MM.1S (cell line): ENCODE measurements around the gene FCHSD2.

Experiments used
- DNase-seq: peaks from one replicate; pipeline ENCODE4 v3.0.0-alpha.2; 2015
- H2AFZ ChIP-seq: fragments of 300-600 bp; sonication (generic); 2 replicates; pipeline ENCODE4 v1.6.0; 2016; ENCODE audit warnings: antibody characterized with exemption, low read length
- H3F3A ChIP-seq: fragments of 300-600 bp; sonication (generic); 2 replicates; pipeline ENCODE4 v1.6.1; 2016; ENCODE audit warnings: mild to moderate bottlenecking, antibody characterized with exemption, low read length, moderate library complexity, mixed read lengths; ENCODE audit not compliant: insufficient read depth
- H3K27ac ChIP-seq: fragments of 300-600 bp; sonication (generic); 2 replicates; pipeline ENCODE4 v1.5.1; 2016; ENCODE audit warnings: mild to moderate bottlenecking, low read length
- H3K27me3 ChIP-seq: fragments of 300-600 bp; sonication (generic); replicated peaks from 2 replicates; pipeline ENCODE4 v1.6.0; 2016; ENCODE audit warnings: low read length; ENCODE audit not compliant: insufficient read depth
- H3K36me3 ChIP-seq: fragments of 300-600 bp; sonication (generic); replicated peaks from 2 replicates; pipeline ENCODE4 v1.6.1; 2016; ENCODE audit warnings: mild to moderate bottlenecking, low read length, mixed read lengths; ENCODE audit not compliant: insufficient read depth
- H3K4me1 ChIP-seq: fragments of 300-600 bp; sonication (generic); 2 replicates; pipeline ENCODE4 v1.6.1; 2016; ENCODE audit warnings: low read length, mixed read lengths
- H3K4me2 ChIP-seq: fragments of 300-600 bp; sonication (generic); 2 replicates; pipeline ENCODE4 v1.6.0; 2016; ENCODE audit warnings: low read depth, low read length
- H3K4me3 ChIP-seq: fragments of 300-600 bp; sonication (generic); 2 replicates; pipeline ENCODE4 v1.5.1; 2016; ENCODE audit warnings: low read length, mixed read lengths
- H3K79me2 ChIP-seq: fragments of 300-600 bp; sonication (generic); 2 replicates; pipeline ENCODE4 v1.6.1; 2016; ENCODE audit warnings: mixed run types, low read length, mixed read lengths
- H3K9ac ChIP-seq: fragments of 300-600 bp; sonication (generic); 2 replicates; pipeline ENCODE4 v1.6.1; 2016; ENCODE audit warnings: low read length, mixed read lengths
- H3K9me2 ChIP-seq: fragments of 300-600 bp; sonication (generic); replicated peaks from 2 replicates; pipeline ENCODE4 v1.6.1; 2016; ENCODE audit warnings: mild to moderate bottlenecking, low read length, mixed read lengths; ENCODE audit not compliant: insufficient read depth
- H3K9me3 ChIP-seq: fragments of 300-600 bp; sonication (generic); replicated peaks from 2 replicates; pipeline ENCODE4 v1.6.1; 2016; ENCODE audit warnings: mild to moderate bottlenecking, low read length, mixed read lengths; ENCODE audit not compliant: insufficient read depth
- H4K20me1 ChIP-seq: fragments of 300-600 bp; sonication (generic); 2 replicates; pipeline ENCODE4 v1.6.1; 2016; ENCODE audit warnings: mild to moderate bottlenecking, low read length, moderate library complexity, mixed read lengths; ENCODE audit not compliant: insufficient read depth
- EZH2 ChIP-seq: fragments of 300-600 bp; sonication (generic); optimal IDR thresholded peaks from 2 replicates; pipeline ENCODE3; 2017; ENCODE audit warnings: low read depth, mild to moderate bottlenecking, antibody characterized with exemption, low read length, mixed read lengths
- EZH2phosphoT487 ChIP-seq: fragments of 300-600 bp; sonication (generic); IDR thresholded peaks from 2 replicates; pipeline ENCODE4 v1.6.1; 2018; ENCODE audit warnings: antibody characterized with exemption, low read length
- TF ChIP-seq, protein P1 (sequence below): fragments of 300-600 bp; sonication (generic); IDR thresholded peaks from 2 replicates; pipeline ENCODE4 v1.5.1; 2016; ENCODE audit warnings: antibody characterized with exemption, low read length, mixed read lengths

The FCHSD2 gene

DNA sequence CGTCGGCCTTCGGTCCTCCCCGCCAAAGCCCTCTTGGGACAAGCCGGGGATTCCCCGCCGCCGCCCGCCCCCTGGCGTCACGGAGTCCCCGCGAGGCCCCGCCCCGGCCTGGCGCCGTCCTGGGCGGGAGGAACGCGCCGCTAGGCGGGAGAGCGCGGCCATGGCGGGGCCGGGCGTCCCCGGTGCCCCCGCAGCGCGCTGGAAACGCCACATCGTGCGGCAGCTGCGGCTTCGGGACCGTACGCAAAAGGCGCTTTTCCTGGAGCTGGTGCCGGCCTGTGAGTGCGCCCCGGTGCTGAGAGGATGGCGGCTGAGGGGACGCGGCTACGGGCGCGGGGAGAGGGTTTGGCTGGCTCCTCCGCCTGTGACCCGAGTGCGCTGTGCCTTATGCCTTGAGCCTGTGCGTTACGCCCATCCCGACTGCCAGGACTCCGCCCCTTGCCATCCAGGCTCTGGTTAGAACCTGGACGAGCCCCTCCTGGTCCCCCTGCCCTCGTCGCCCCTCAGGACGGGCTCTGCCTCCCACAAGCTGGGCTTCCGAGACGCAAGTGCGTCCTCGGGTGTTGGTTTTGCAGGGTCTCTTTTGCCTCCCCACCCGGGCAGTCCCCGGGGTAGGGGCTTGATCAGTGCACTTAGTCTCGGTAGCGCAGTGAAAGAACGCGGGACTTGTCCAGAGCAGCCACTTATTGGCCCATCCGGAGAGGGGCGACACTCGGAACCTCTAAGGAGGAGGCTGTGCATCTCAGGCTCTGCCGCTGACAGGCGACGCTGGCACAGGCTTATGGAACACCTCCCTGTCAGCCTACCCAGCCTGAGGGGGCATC is 327.6 kb downstream of the FCHSD2 start, which contains the start of gene ATG16L2:
TSS of gene ATG16L2 (plus strand) at position 126 of the 824 bp plus-strand sequence. CDS start at position 161, 35 bp downstream.
- Histone ChIP-seq H3K9ac (peak within 1 kb of the TSS; percentile 97), H4K20me1 (no peaks in the 10 kb centered on the region), H3K9me2 (no peaks in the 10 kb centered on the region), H3K9me3 (no peaks in the 10 kb centered on the region), H3K4me1 (peaks cover 11% of the 10 kb centered on the region), H3F3A (peaks cover 29% of the 10 kb centered on the region), H3K4me2 (peak within 1 kb of the TSS; percentile 98), H3K27me3 (no peaks in the 10 kb centered on the region), H3K27ac (peak within 1 kb of the TSS; percentile 98), H3K79me2 (peaks cover 62% of the 10 kb centered on the region), H2AFZ (peak within 1 kb of the TSS; percentile 50), H3K4me3 (peak within 1 kb of the TSS; percentile 96), H3K36me3 (no peaks in the 10 kb centered on the region; the same call in 1 of the 2 replicates)
- TF ChIP-seq EZH2 (no peak), EZH2phosphoT487 (no peak)
- TF ChIP-seq, protein P1, sequence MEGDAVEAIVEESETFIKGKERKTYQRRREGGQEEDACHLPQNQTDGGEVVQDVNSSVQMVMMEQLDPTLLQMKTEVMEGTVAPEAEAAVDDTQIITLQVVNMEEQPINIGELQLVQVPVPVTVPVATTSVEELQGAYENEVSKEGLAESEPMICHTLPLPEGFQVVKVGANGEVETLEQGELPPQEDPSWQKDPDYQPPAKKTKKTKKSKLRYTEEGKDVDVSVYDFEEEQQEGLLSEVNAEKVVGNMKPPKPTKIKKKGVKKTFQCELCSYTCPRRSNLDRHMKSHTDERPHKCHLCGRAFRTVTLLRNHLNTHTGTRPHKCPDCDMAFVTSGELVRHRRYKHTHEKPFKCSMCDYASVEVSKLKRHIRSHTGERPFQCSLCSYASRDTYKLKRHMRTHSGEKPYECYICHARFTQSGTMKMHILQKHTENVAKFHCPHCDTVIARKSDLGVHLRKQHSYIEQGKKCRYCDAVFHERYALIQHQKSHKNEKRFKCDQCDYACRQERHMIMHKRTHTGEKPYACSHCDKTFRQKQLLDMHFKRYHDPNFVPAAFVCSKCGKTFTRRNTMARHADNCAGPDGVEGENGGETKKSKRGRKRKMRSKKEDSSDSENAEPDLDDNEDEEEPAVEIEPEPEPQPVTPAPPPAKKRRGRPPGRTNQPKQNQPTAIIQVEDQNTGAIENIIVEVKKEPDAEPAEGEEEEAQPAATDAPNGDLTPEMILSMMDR, result no peak
- peak; percentile 89 for DNase-seq

DNA sequence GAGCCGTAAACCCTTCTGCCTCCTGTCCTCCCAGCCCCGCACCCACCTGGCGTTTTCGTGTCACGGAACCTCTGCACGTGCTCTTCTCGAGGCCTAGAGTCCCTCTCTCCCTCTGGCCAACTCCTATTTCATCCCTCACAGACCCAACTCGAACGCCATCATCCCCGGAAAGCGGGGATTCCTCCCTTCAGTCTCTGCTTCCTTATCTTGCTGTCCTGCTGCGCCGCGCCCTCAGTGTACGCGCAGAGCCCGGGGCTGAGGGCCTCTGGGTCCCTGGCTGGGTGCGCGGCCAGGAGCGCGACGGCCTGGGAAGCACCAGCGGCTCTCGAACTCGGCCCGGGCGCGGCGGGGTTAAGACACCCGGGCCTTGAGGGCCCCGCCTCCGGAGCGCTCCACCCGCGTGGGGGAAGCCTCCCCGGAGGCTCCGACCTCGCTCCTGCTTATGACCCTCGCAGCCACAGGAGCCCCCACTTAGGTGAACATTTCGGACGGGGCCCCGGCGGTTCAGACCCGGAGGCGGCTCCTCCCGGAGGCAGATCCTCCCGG is 328.3 kb downstream of the FCHSD2 start:
- Histone ChIP-seq H3K4me1 (peaks cover 11% of the 10 kb centered on the region), H3K4me2 (peak overlapping the region; percentile 98), H3K27me3 (no peaks in the 10 kb centered on the region), H3K36me3 (no peaks in the 10 kb centered on the region; the same call in 1 of the 2 replicates), H4K20me1 (no peaks in the 10 kb centered on the region), H3K9me3 (no peaks in the 10 kb centered on the region), H2AFZ (peak overlapping the region; percentile 31; the same call in 1 of the 2 replicates), H3K9me2 (no peaks in the 10 kb centered on the region), H3K27ac (peak overlapping the region; percentile 98), H3F3A (peaks cover 29% of the 10 kb centered on the region), H3K9ac (peak overlapping the region; percentile 97), H3K4me3 (peak overlapping the region; percentile 96), H3K79me2 (peaks cover 61% of the 10 kb centered on the region)
- DNase-seq, result peak; percentile 86
- TF ChIP-seq EZH2 (no peak), EZH2phosphoT487 (no peak)
- TF ChIP-seq, protein P1, result no peak

DNA sequence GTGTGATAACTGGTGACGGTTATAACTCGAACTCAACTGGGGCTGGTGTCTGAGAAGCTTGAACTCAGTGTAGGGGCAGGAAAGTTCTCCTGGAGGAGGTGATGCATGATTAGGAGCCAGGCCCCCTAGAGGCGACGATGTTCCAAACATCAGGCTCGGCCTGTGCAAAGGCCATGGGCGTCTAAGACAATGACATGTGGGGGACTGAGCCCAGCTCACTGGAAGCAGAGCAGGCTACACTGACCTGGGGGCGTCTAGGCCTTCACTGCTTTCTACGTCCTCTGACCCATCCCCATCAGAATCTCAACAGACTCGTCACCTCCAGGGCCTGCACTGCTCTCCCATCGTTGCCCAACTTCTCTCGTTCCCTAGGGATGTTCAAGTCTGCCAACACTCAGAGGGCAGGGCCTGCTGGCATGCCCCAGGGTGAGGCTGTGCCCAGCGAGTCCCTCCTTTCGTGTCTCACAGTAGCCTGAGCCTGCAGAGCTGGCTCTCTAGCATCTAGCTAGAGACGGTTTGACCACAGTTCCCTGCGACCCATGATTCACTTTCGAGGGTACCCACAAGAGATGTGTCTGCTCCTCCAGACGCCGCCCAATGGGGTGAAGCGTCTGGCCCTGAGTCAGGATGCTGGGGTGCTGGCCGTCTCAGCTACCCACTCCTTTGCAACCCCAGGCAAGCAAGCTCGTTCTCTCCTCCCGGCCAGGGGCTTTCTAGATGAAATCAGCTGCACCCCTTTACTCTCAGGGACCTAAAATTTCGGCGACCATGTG is 329.0 kb downstream of the FCHSD2 start:
- H3K36me3 ChIP-seq, result no peaks in the 10 kb centered on the region; the same call in 1 of the 2 replicates
- peak overlapping the region; percentile 98 for H3K4me2 ChIP-seq
- peaks cover 57% of the 10 kb centered on the region for H3K79me2 ChIP-seq
- H3K27ac ChIP-seq, result peak overlapping the region; percentile 98
- no peaks in the 10 kb centered on the region for H4K20me1 ChIP-seq
- H2AFZ ChIP-seq, result peak overlapping the region; percentile 31
- peak; percentile 84 for DNase-seq
- H3K9me3 ChIP-seq, result no peaks in the 10 kb centered on the region
- H3K4me1 ChIP-seq, result peaks cover 11% of the 10 kb centered on the region
- peaks cover 29% of the 10 kb centered on the region for H3F3A ChIP-seq
- H3K9me2 ChIP-seq, result no peaks in the 10 kb centered on the region
- H3K4me3 ChIP-seq, result peak overlapping the region; percentile 96
- H3K27me3 ChIP-seq, result no peaks in the 10 kb centered on the region
- peak overlapping the region; percentile 97 for H3K9ac ChIP-seq
- TF ChIP-seq, protein P1, result peak; percentile 78
- no peak for TF ChIP-seq EZH2phosphoT487
- no peak for TF ChIP-seq EZH2
